GM10266 (cell line): ENCODE data around the gene MOCS3.

Source experiments
- DNase-seq: peaks from one replicate; pipeline ENCODE4 v3.0.0; 2012; ENCODE audit errors: extremely low spot score
- CTCF ChIP-seq: IDR thresholded peaks from 2 replicates; pipeline ENCODE4 v1.5.1; 2012; ENCODE audit warnings: mild to moderate bottlenecking, low read depth; ENCODE audit not compliant: control insufficient read depth, insufficient read depth; ENCODE audit errors: missing control alignments

Gene MOCS3

GRCh38 chr20:50996901-50997865, 38.6 kb downstream of the MOCS3 start:
- TF ChIP-seq CTCF: no peak
- no peak for DNase-seq

- TF ChIP-seq CTCF: no peak
Measured at GRCh38 chr20:50999355-50999754, 40.7 kb downstream of the MOCS3 start.

GRCh38 chr20:51001430-51002265, 43.0 kb downstream of the MOCS3 start:
- no peak for TF ChIP-seq CTCF
- no peak for DNase-seq

More at GRCh38 chr20:50999355-50999754, 40.7 kb downstream of the MOCS3 start:
- no peak for DNase-seq

GRCh38 chr20:51002633-51003032, 44.0 kb downstream of the MOCS3 start:
- DNase-seq: no peak
- no peak for TF ChIP-seq CTCF

- no peak for DNase-seq
Measured at GRCh38 chr20:51003753-51004152, 45.1 kb downstream of the MOCS3 start.

GRCh38 chr20:51004305-51004727, 45.7 kb downstream of the MOCS3 start:
- no peak for TF ChIP-seq CTCF
- no peak for DNase-seq

More at GRCh38 chr20:51003753-51004152, 45.1 kb downstream of the MOCS3 start:
- no peak for TF ChIP-seq CTCF
